Endothelial cell of umbilical vein (primary cell): ENCODE data around the gene ST6GALNAC4. TPM values are rescaled to one million over a fixed set of nuclear protein-coding genes. Genes with fewer than 3 reads are reported as not detected.

Experiments used
- BruUV-seq: library from RNA; stranded (reverse); fragments of 400-500 nt; replicated peaks from 2 replicates; lab custom pipeline; 2021; lab: Mats Ljungman, UMichigan
- CTCF ChIA-PET: fragments of 300-600, 350-600 bp; sonication (Branson Sonifier 250); formaldehyde crosslinking; loops from one replicate; lab custom pipeline; 2021; ENCODE audit warnings: antibody characterized with exemption, inconsistent platforms; lab: Charles Lee
- POLR2A ChIA-PET: fragments of 300-600, 350-600 bp; sonication (Branson Sonifier 250); formaldehyde crosslinking; loops from one replicate; lab custom pipeline; 2021; ENCODE audit warnings: antibody characterized with exemption, inconsistent platforms; lab: Charles Lee
- DNase-seq: peaks from one replicate; pipeline ENCODE4 v3.0.0-alpha.2; 2011; ENCODE audit warnings: low read depth, low spot score
- FAIRE-seq: peaks from 2 replicates; lab custom pipeline; 2011; peaks lifted over from hg19 to GRCh38; lab: Jason Lieb, UNC
- H2AFZ ChIP-seq: 2 replicates; pipeline ENCODE4 v1.6.0; 2012; ENCODE audit warnings: low read depth, low read length, control low read depth, inconsistent platforms
- H3K27ac ChIP-seq: 2 replicates; pipeline ENCODE4 v1.5.1; 2011; ENCODE audit warnings: low read depth, mild to moderate bottlenecking, control low read depth, low read length, moderate library complexity; ENCODE audit not compliant: insufficient read depth
- H3K27me3 ChIP-seq, 2 experiments: 2 replicates each; pipeline versions ENCODE4 v1.6.0 to v1.6.1; 2011; ENCODE audit warnings: low read length in 2 of 2, mixed read lengths in 1 of 2; ENCODE audit not compliant: control insufficient read depth in 2 of 2, insufficient read depth in 2 of 2
- H3K36me3 ChIP-seq, 2 experiments: 2 replicates in 1 of 2; 3 replicates in 1 of 2; pipeline ENCODE4 v1.5.1; 2011; ENCODE audit warnings: low read length in 2 of 2, mild to moderate bottlenecking in 1 of 2, moderate library complexity in 1 of 2; ENCODE audit not compliant: control insufficient read depth in 2 of 2, insufficient read depth in 2 of 2; ENCODE audit errors: extremely low read depth in 1 of 2
- H3K4me1 ChIP-seq: 3 replicates; pipeline ENCODE4 v1.5.1; 2011; ENCODE audit warnings: mild to moderate bottlenecking, low read length; ENCODE audit not compliant: control insufficient read depth, insufficient read depth; ENCODE audit errors: extremely low read depth
- H3K4me2 ChIP-seq: 2 replicates; pipeline ENCODE4 v1.6.1; 2011; ENCODE audit warnings: low read length, control low read depth, mixed read lengths; ENCODE audit not compliant: insufficient read depth
- H3K4me3 ChIP-seq, 3 experiments: fragments of 200-600 bp in 1 of 3; sonication (generic), shearing (Covaris generic) in 1 of 3; replicated peaks in 1 of 3; 2 replicates each; pipeline ENCODE4 v1.5.1; 2011 to 2016; ENCODE audit warnings: control low read depth in 3 of 3, low read length in 3 of 3, mild to moderate bottlenecking in 2 of 3, inconsistent platforms in 1 of 3, low read depth in 1 of 3, moderate library complexity in 1 of 3; ENCODE audit not compliant: insufficient read depth in 1 of 3
- H3K79me2 ChIP-seq: 2 replicates; pipeline ENCODE4 v1.6.0; 2012; ENCODE audit warnings: low read length, inconsistent platforms; ENCODE audit not compliant: control insufficient read depth, insufficient read depth
- H3K9ac ChIP-seq: replicated peaks from 2 replicates; pipeline ENCODE3; 2011; ENCODE audit warnings: low read length, control low read depth; ENCODE audit not compliant: insufficient read depth; ENCODE audit errors: extremely low read depth
- H3K9me1 ChIP-seq: replicated peaks from 3 replicates; pipeline ENCODE4 v1.6.0; 2011; ENCODE audit warnings: mild to moderate bottlenecking, low read length; ENCODE audit not compliant: control insufficient read depth, insufficient read depth; ENCODE audit errors: extremely low read depth
- H3K9me3 ChIP-seq: replicated peaks from 2 replicates; pipeline ENCODE4 v1.5.1; 2012; ENCODE audit warnings: low read length, inconsistent platforms; ENCODE audit not compliant: control insufficient read depth, insufficient read depth
- H4K20me1 ChIP-seq: replicated peaks from 2 replicates; pipeline ENCODE3; 2011; ENCODE audit warnings: mild to moderate bottlenecking, low read length; ENCODE audit not compliant: control insufficient read depth, insufficient read depth; ENCODE audit errors: extremely low read depth
- CTCF ChIP-seq, 2 donors: IDR thresholded peaks; 1 replicate in 1 of 2; 2 replicates in 1 of 2; pipeline ENCODE4 v1.5.1; 2011; ENCODE audit warnings: low read length in 2 of 2, mild to moderate bottlenecking in 2 of 2, moderate library complexity in 2 of 2, control low read depth in 1 of 2, inconsistent platforms in 1 of 2, low read depth in 1 of 2; ENCODE audit not compliant: insufficient read depth in 1 of 2; ENCODE audit errors: extremely low read depth in 1 of 2
- EZH2 ChIP-seq: IDR thresholded peaks from 2 replicates; pipeline ENCODE4 v1.6.1; 2012; ENCODE audit warnings: borderline replicate concordance, low read depth, mild to moderate bottlenecking, moderate library complexity, low read length, inconsistent platforms; ENCODE audit not compliant: severe bottlenecking
- FOS ChIP-seq: IDR thresholded peaks from 2 replicates; pipeline ENCODE4 v1.6.1; 2011; ENCODE audit warnings: mild to moderate bottlenecking, low read length, moderate library complexity, borderline replicate concordance; ENCODE audit not compliant: insufficient read depth
- GATA2 ChIP-seq: IDR thresholded peaks from 2 replicates; pipeline ENCODE4 v1.7.0; 2011; ENCODE audit warnings: low read depth, mild to moderate bottlenecking, moderate library complexity, mixed read lengths, low read length; ENCODE audit not compliant: insufficient read length, insufficient read depth
- JUN ChIP-seq: IDR thresholded peaks from 2 replicates; pipeline ENCODE4 v1.6.1; 2011; ENCODE audit warnings: borderline replicate concordance, low read depth; ENCODE audit not compliant: insufficient read length, insufficient read depth
- MYC ChIP-seq: IDR thresholded peaks from one replicate; pipeline ENCODE4 v1.6.1; 2011; ENCODE audit warnings: mild to moderate bottlenecking, low read depth, low read length
- POLR2A ChIP-seq: IDR thresholded peaks from 2 replicates; pipeline ENCODE4 v1.6.1; 2012; ENCODE audit warnings: low read depth, mild to moderate bottlenecking, control low read depth, low read length
- POLR2AphosphoS5 ChIP-seq: IDR thresholded peaks from 2 replicates; pipeline ENCODE4 v1.6.1; 2012; ENCODE audit warnings: low read depth, mild to moderate bottlenecking, control low read depth, low read length, moderate library complexity; ENCODE audit not compliant: insufficient read depth
- dilution Hi-C: fragments of 300-500 bp; cut with MboI; formaldehyde crosslinking; loops from one replicate; pipeline ENCODE4 v1.15.0; 2019; ENCODE audit warnings: low sequenced_read_pairs; ENCODE audit not compliant: extremely low pct_ligation_motif_present
- intact Hi-C: fragments of 100-400 bp; cut with micrococcal nuclease; formaldehyde crosslinking; loops from one replicate; pipeline ENCODE4 v1.10.0; 2022
- polyA plus RNA-seq, 4 experiments: library from polyadenylated mRNA; depleted of rRNA in 3 of 4; stranded (reverse) in 3 of 4; unstranded in 1 of 4; fragments of >200 nt; gene quantifications; 2 replicates each; pipeline versions ENCODE4 v1.2.1 to v1.2.3, GENCODE V29; 2011 to 2012; ENCODE audit warnings: missing spikeins in 1 of 4
- total RNA-seq: library from RNA; stranded (reverse); gene quantifications from 2 replicates; pipeline ENCODE4 v1.2.3, GENCODE V29; 2021
- TF ChIP-seq, protein P1 (sequence below): IDR thresholded peaks from 2 replicates; pipeline ENCODE4 v1.6.1; 2011; ENCODE audit not compliant: insufficient read depth, insufficient read length

ST6GALNAC4 gene
- total and polyA plus RNA-seq, 2 donors (not counting 3 experiments of a cell fraction or from before 2014, with no cell fraction given): 45.9 to 85.3 TPM

- Histone ChIP-seq H3K27ac (no peak overlapping the region), H3K4me1 (peaks cover 37% of the 10 kb centered on the region), H3K9ac (no peak overlapping the region), H2AFZ (no peak overlapping the region), H4K20me1 (no peaks in the 10 kb centered on the region), H3K4me2 (no peak overlapping the region), H3K27me3 (no peaks in the 10 kb centered on the region), H3K79me2 (peaks cover 21% of the 10 kb centered on the region), H3K9me1 (no peaks in the 10 kb centered on the region), H3K4me3 (no peak overlapping the region), H3K36me3 (peaks cover 0 to 3% of the 10 kb centered on the region in 2 experiments), H3K9me3 (no peaks in the 10 kb centered on the region)
- TF ChIP-seq EZH2 (no peak), POLR2AphosphoS5 (no peak), FOS (no peak), JUN (no peak), MYC (no peak), POLR2A (no peak), GATA2 (no peak), CTCF (IDR thresholded peaks at IDR 0.05; ENCODE audit: extremely low read depth in 1 of 2, insufficient read depth in 1 of 2, low read depth in 1 of 2, low read length in 2 of 2) (no peak)
- TF ChIP-seq, protein P1, sequence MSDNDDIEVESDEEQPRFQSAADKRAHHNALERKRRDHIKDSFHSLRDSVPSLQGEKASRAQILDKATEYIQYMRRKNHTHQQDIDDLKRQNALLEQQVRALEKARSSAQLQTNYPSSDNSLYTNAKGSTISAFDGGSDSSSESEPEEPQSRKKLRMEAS: no peak
- dilution Hi-C loops (no loop called here), intact Hi-C loops (no loop called here)
- no peak for FAIRE-seq
- DNase-seq: no peak
- POLR2A ChIA-PET: no interaction called here
- CTCF ChIA-PET: interaction anchor here (0.6 to 1.2 kb wide), 2 partner anchors 100 to 413 kb away, joined by 4 read pairs; no protein-coding TSS in a partner anchor
- no TSS peak for BruUV-seq
Measured at GRCh38 chr9:127934986-127935385, 18.1 kb upstream of the ST6GALNAC4 start.
